ENCODE measurements around the gene PTGIS. TPM values are rescaled to one million over a fixed set of nuclear protein-coding genes. Genes with fewer than 3 reads are reported as not detected.

The PTGIS gene
- total RNA-seq, 2 experiments from 2014 or later, result 1.9 to 2.5 TPM

GRCh38 chr20:49483696-49484123 is 84.2 kb downstream of the PTGIS start:
- Mint-ChIP-seq H3K4me1 (ENCODE audit: low read depth) (peaks cover 3% of the 10 kb centered on the region), H3K36me3 (ENCODE audit: low read depth) (no peaks in the 10 kb centered on the region), H3K4me3 (no peak overlapping the region), H3K27ac (no peak overlapping the region), H3K9me3 (ENCODE audit: insufficient read depth) (no peaks in the 10 kb centered on the region), H3K27me3 (ENCODE audit: low read depth) (peaks cover 49% of the 10 kb centered on the region)
- DNase-seq, result no peak
- CTCF ChIA-PET, result interaction anchor here (1.0 to 2.9 kb wide), 13 partner anchors 10 to 429 kb away, joined by 3 to 23 read pairs (median 4); no protein-coding TSS in a partner anchor
- no peak for ATAC-seq
- POLR2A ChIA-PET, result interaction anchor here (1.3 kb wide), 1 partner anchor 236 kb away, joined by 3 read pairs; no protein-coding TSS in a partner anchor

- Mint-ChIP-seq H3K27ac (no peak overlapping the region), H3K9me3 (ENCODE audit: insufficient read depth) (no peaks in the 10 kb centered on the region), H3K4me3 (no peak overlapping the region), H3K27me3 (ENCODE audit: low read depth) (peaks cover 47% of the 10 kb centered on the region), H3K4me1 (ENCODE audit: low read depth) (peaks cover 3% of the 10 kb centered on the region), H3K36me3 (ENCODE audit: low read depth) (no peaks in the 10 kb centered on the region)
- ChIA-PET POLR2A (interaction anchor here (1.3 kb wide), 1 partner anchor 235 kb away, joined by 3 read pairs; no protein-coding TSS in a partner anchor), CTCF (interaction anchor here (2.0 to 2.9 kb wide), 4 partner anchors 9 to 148 kb away, joined by 4 to 23 read pairs (median 18); no protein-coding TSS in a partner anchor)
- ATAC-seq, result no peak
- no peak for DNase-seq
These were observed 84.8 kb downstream of the PTGIS start for GRCh38 chr20:49483018-49483695.

- peaks cover 46% of the 10 kb centered on the region for H3K27me3 Mint-ChIP-seq (ENCODE audit: low read depth)
- CTCF ChIA-PET, result no interaction called here
- ATAC-seq, result peak; percentile 73
- H3K4me3 Mint-ChIP-seq, result no peak within 1 kb of the TSS
- H3K9me3 Mint-ChIP-seq (ENCODE audit: insufficient read depth), result no peaks in the 10 kb centered on the region
- no peaks in the 10 kb centered on the region for H3K36me3 Mint-ChIP-seq (ENCODE audit: low read depth)
- peaks cover 3% of the 10 kb centered on the region for H3K4me1 Mint-ChIP-seq (ENCODE audit: low read depth)
- peak; percentile 69 for DNase-seq
- POLR2A ChIA-PET, result no interaction called here
- H3K27ac Mint-ChIP-seq, result no peak within 1 kb of the TSS
These were observed 85.3 kb downstream of the PTGIS start, which contains the start of gene KCNB1 for GRCh38 chr20:49482621-49483017. TSS of gene KCNB1 (minus strand) at chr20:49482668. CDS start at chr20:49482480, 188 bp downstream.

- ATAC-seq (no peak), DNase-seq (no peak)
- H3K27me3 Mint-ChIP-seq (ENCODE audit: low read depth), result peaks cover 41% of the 10 kb centered on the region
- H3K36me3 Mint-ChIP-seq (ENCODE audit: low read depth), result no peaks in the 10 kb centered on the region
- ChIA-PET CTCF (no interaction called here), POLR2A (no interaction called here)
- H3K4me1 Mint-ChIP-seq (ENCODE audit: low read depth), result peaks cover 3% of the 10 kb centered on the region
- no peak overlapping the region for H3K27ac Mint-ChIP-seq
- H3K4me3 Mint-ChIP-seq, result no peak overlapping the region
- no peaks in the 10 kb centered on the region for H3K9me3 Mint-ChIP-seq (ENCODE audit: insufficient read depth)
These were observed 85.8 kb downstream of the PTGIS start for GRCh38 chr20:49482173-49482572.

- Mint-ChIP-seq H3K4me1 (ENCODE audit: low read depth) (peaks cover 3% of the 10 kb centered on the region), H3K36me3 (ENCODE audit: low read depth) (no peaks in the 10 kb centered on the region), H3K4me3 (no peak overlapping the region), H3K9me3 (ENCODE audit: insufficient read depth) (no peaks in the 10 kb centered on the region), H3K27me3 (ENCODE audit: low read depth) (peaks cover 34% of the 10 kb centered on the region), H3K27ac (no peak overlapping the region)
- ATAC-seq (no peak), DNase-seq (no peak)
- CTCF ChIA-PET, result no interaction called here
- POLR2A ChIA-PET, result no interaction called here
These were observed 86.8 kb downstream of the PTGIS start for GRCh38 chr20:49481116-49481515.

GRCh38 chr20:49480236-49480635 is 87.7 kb downstream of the PTGIS start:
- Mint-ChIP-seq H3K4me1 (ENCODE audit: low read depth) (peaks cover 3% of the 10 kb centered on the region), H3K4me3 (no peak overlapping the region), H3K27ac (no peak overlapping the region), H3K27me3 (ENCODE audit: low read depth) (peaks cover 30% of the 10 kb centered on the region), H3K9me3 (ENCODE audit: insufficient read depth) (no peaks in the 10 kb centered on the region), H3K36me3 (ENCODE audit: low read depth) (no peaks in the 10 kb centered on the region)
- POLR2A ChIA-PET, result no interaction called here
- no peak for DNase-seq
- no peak for ATAC-seq
- CTCF ChIA-PET, result no interaction called here

GRCh38 chr20:49479785-49480184 is 88.2 kb downstream of the PTGIS start:
- Mint-ChIP-seq H3K9me3 (ENCODE audit: insufficient read depth) (no peaks in the 10 kb centered on the region), H3K27me3 (ENCODE audit: low read depth) (peaks cover 29% of the 10 kb centered on the region), H3K36me3 (ENCODE audit: low read depth) (no peaks in the 10 kb centered on the region), H3K27ac (no peak overlapping the region), H3K4me3 (no peak overlapping the region), H3K4me1 (ENCODE audit: low read depth) (peaks cover 3% of the 10 kb centered on the region)
- DNase-seq (no peak), ATAC-seq (no peak)
- POLR2A ChIA-PET, result no interaction called here
- CTCF ChIA-PET, result no interaction called here

GRCh38 chr20:49478754-49479689 is 88.9 kb downstream of the PTGIS start:
- no peak overlapping the region for H3K4me3 Mint-ChIP-seq
- ChIA-PET CTCF (interaction anchor here (1.3 kb wide), 1 partner anchor 56 kb away, joined by 4 read pairs; no protein-coding TSS in a partner anchor), POLR2A (no interaction called here)

GRCh38 chr20:49478266-49478665 is 89.7 kb downstream of the PTGIS start:
- H3K36me3 Mint-ChIP-seq (ENCODE audit: low read depth), result no peaks in the 10 kb centered on the region
- DNase-seq (no peak), ATAC-seq (no peak)
- H3K9me3 Mint-ChIP-seq (ENCODE audit: insufficient read depth), result no peaks in the 10 kb centered on the region
- H3K4me3 Mint-ChIP-seq, result no peak overlapping the region
- POLR2A ChIA-PET, result no interaction called here
- no peaks in the 10 kb centered on the region for H3K4me1 Mint-ChIP-seq (ENCODE audit: low read depth)
- peaks cover 24% of the 10 kb centered on the region for H3K27me3 Mint-ChIP-seq (ENCODE audit: low read depth)
- CTCF ChIA-PET, result interaction anchor here (1.3 kb wide), 1 partner anchor 56 kb away, joined by 4 read pairs; no protein-coding TSS in a partner anchor
- H3K27ac Mint-ChIP-seq, result no peak overlapping the region

More at GRCh38 chr20:49478754-49479689, 88.9 kb downstream of the PTGIS start:
- ATAC-seq (no peak), DNase-seq (no peak)
- Mint-ChIP-seq H3K4me1 (ENCODE audit: low read depth) (no peaks in the 10 kb centered on the region), H3K36me3 (ENCODE audit: low read depth) (no peaks in the 10 kb centered on the region), H3K27ac (no peak overlapping the region), H3K27me3 (ENCODE audit: low read depth) (peaks cover 24% of the 10 kb centered on the region), H3K9me3 (ENCODE audit: insufficient read depth) (no peaks in the 10 kb centered on the region)

GRCh38 chr20:49477200-49477599 is 90.7 kb downstream of the PTGIS start:
- ChIA-PET POLR2A (no interaction called here), CTCF (interaction anchor here (1.3 kb wide), 1 partner anchor 58 kb away, joined by 4 read pairs; no protein-coding TSS in a partner anchor)
- Mint-ChIP-seq H3K4me3 (no peak overlapping the region), H3K27ac (no peak overlapping the region), H3K9me3 (ENCODE audit: insufficient read depth) (no peaks in the 10 kb centered on the region), H3K27me3 (ENCODE audit: low read depth) (peaks cover 27% of the 10 kb centered on the region), H3K36me3 (ENCODE audit: low read depth) (no peaks in the 10 kb centered on the region), H3K4me1 (ENCODE audit: low read depth) (no peaks in the 10 kb centered on the region)
- no peak for DNase-seq
- no peak for ATAC-seq

- no peaks in the 10 kb centered on the region for H3K36me3 Mint-ChIP-seq (ENCODE audit: low read depth)
These were observed 92.0 kb downstream of the PTGIS start for GRCh38 chr20:49476016-49476355.

More at GRCh38 chr20:49476016-49476355, 92.0 kb downstream of the PTGIS start:
- DNase-seq, result no peak
- ChIA-PET POLR2A (no interaction called here), CTCF (no interaction called here)
- Mint-ChIP-seq H3K27me3 (ENCODE audit: low read depth) (peaks cover 29% of the 10 kb centered on the region), H3K4me3 (no peak overlapping the region), H3K9me3 (ENCODE audit: insufficient read depth) (no peaks in the 10 kb centered on the region), H3K4me1 (ENCODE audit: low read depth) (no peaks in the 10 kb centered on the region), H3K27ac (no peak overlapping the region)
- ATAC-seq, result no peak
